ENCODE measurements around the gene AUH. TPM values are rescaled to one million over a fixed set of nuclear protein-coding genes. Genes with fewer than 3 reads are reported as not detected.
"Not testable (repeated sequence)": the region's sequence is repeated elsewhere in the genome, so short reads cannot be mapped to it uniquely, and the experiment has no call there.

Gene AUH
- total RNA-seq, 1 donor from 2014 or later, result 28.5 TPM

GRCh38 chr9:91391412-91391811, 29.7 kb upstream of the AUH start:
- Mint-ChIP-seq H3K27me3 (ENCODE audit: unreplicated experiment) (peaks cover 1% of the 10 kb centered on the region), H3K27ac (ENCODE audit: unreplicated experiment) (no peak overlapping the region), H3K4me1 (ENCODE audit: low read depth, unreplicated experiment) (no peaks in the 10 kb centered on the region), H3K4me3 (ENCODE audit: unreplicated experiment) (no peak overlapping the region), H3K9me3 (ENCODE audit: unreplicated experiment) (no peaks in the 10 kb centered on the region), H3K36me3 (ENCODE audit: unreplicated experiment) (no peaks in the 10 kb centered on the region)
- no peak for DNase-seq
- no peak for TF ChIP-seq CTCF (IDR thresholded peaks at IDR 0.05; ENCODE audit: partially characterized antibody, unreplicated experiment)

- DNase-seq; H3K36me3 Mint-ChIP-seq (ENCODE audit: unreplicated experiment); H3K27ac Mint-ChIP-seq (ENCODE audit: unreplicated experiment): not testable (repeated sequence)
Observed at GRCh38 chr9:91389686-91390085, 28.0 kb upstream of the AUH start.

GRCh38 chr9:91386765-91387164, 25.0 kb upstream of the AUH start:
- Mint-ChIP-seq H3K9me3 (ENCODE audit: unreplicated experiment) (no peaks in the 10 kb centered on the region), H3K36me3 (ENCODE audit: unreplicated experiment) (no peaks in the 10 kb centered on the region), H3K4me1 (ENCODE audit: low read depth, unreplicated experiment) (no peaks in the 10 kb centered on the region), H3K27ac (ENCODE audit: unreplicated experiment) (no peak overlapping the region), H3K4me3 (ENCODE audit: unreplicated experiment) (no peak overlapping the region), H3K27me3 (ENCODE audit: unreplicated experiment) (peaks cover 1% of the 10 kb centered on the region)
- no peak for DNase-seq
- TF ChIP-seq CTCF (IDR thresholded peaks at IDR 0.05; ENCODE audit: partially characterized antibody, unreplicated experiment), result no peak

More at GRCh38 chr9:91389686-91390085, 28.0 kb upstream of the AUH start:
- H3K27me3 Mint-ChIP-seq (ENCODE audit: unreplicated experiment); H3K4me3 Mint-ChIP-seq (ENCODE audit: unreplicated experiment); H3K9me3 Mint-ChIP-seq (ENCODE audit: unreplicated experiment); H3K4me1 Mint-ChIP-seq (ENCODE audit: low read depth, unreplicated experiment): not testable (repeated sequence)

GRCh38 chr9:91384954-91385353, 23.2 kb upstream of the AUH start:
- DNase-seq, result no peak
- H3K9me3 Mint-ChIP-seq (ENCODE audit: unreplicated experiment), result no peaks in the 10 kb centered on the region
- no peaks in the 10 kb centered on the region for H3K4me1 Mint-ChIP-seq (ENCODE audit: low read depth, unreplicated experiment)
- H3K4me3 Mint-ChIP-seq (ENCODE audit: unreplicated experiment), result no peak overlapping the region
- no peak for TF ChIP-seq CTCF (IDR thresholded peaks at IDR 0.05; ENCODE audit: partially characterized antibody, unreplicated experiment)
- H3K36me3 Mint-ChIP-seq (ENCODE audit: unreplicated experiment), result no peaks in the 10 kb centered on the region
- H3K27me3 Mint-ChIP-seq (ENCODE audit: unreplicated experiment), result peaks cover 1% of the 10 kb centered on the region
- no peak overlapping the region for H3K27ac Mint-ChIP-seq (ENCODE audit: unreplicated experiment)

- no peak for DNase-seq
- TF ChIP-seq CTCF (IDR thresholded peaks at IDR 0.05; ENCODE audit: partially characterized antibody, unreplicated experiment), result no peak
- no peaks in the 10 kb centered on the region for H3K9me3 Mint-ChIP-seq (ENCODE audit: unreplicated experiment)
- no peak overlapping the region for H3K4me3 Mint-ChIP-seq (ENCODE audit: unreplicated experiment)
- H3K36me3 Mint-ChIP-seq (ENCODE audit: unreplicated experiment), result no peaks in the 10 kb centered on the region
- no peak overlapping the region for H3K27ac Mint-ChIP-seq (ENCODE audit: unreplicated experiment)
- no peaks in the 10 kb centered on the region for H3K4me1 Mint-ChIP-seq (ENCODE audit: low read depth, unreplicated experiment)
- H3K27me3 Mint-ChIP-seq (ENCODE audit: unreplicated experiment), result peaks cover 1% of the 10 kb centered on the region
Observed at GRCh38 chr9:91383577-91383976, 21.9 kb upstream of the AUH start.

GRCh38 chr9:91382298-91382697, 20.6 kb upstream of the AUH start:
- DNase-seq, result no peak
- TF ChIP-seq CTCF (IDR thresholded peaks at IDR 0.05; ENCODE audit: partially characterized antibody, unreplicated experiment), result no peak
- Mint-ChIP-seq H3K4me3 (ENCODE audit: unreplicated experiment) (no peak overlapping the region), H3K27ac (ENCODE audit: unreplicated experiment) (no peak overlapping the region), H3K9me3 (ENCODE audit: unreplicated experiment) (no peaks in the 10 kb centered on the region), H3K4me1 (ENCODE audit: low read depth, unreplicated experiment) (no peaks in the 10 kb centered on the region), H3K27me3 (ENCODE audit: unreplicated experiment) (no peaks in the 10 kb centered on the region), H3K36me3 (ENCODE audit: unreplicated experiment) (peaks cover 4% of the 10 kb centered on the region)
